ENCODE data around the gene S100A1. TPM values are rescaled to one million over a fixed set of nuclear protein-coding genes. Genes with fewer than 3 reads are reported as not detected.

Gene S100A1
- polyA plus RNA-seq, 1 of the 3 experiments (the other 2 are of a cell fraction): 0.18 TPM

DNA sequence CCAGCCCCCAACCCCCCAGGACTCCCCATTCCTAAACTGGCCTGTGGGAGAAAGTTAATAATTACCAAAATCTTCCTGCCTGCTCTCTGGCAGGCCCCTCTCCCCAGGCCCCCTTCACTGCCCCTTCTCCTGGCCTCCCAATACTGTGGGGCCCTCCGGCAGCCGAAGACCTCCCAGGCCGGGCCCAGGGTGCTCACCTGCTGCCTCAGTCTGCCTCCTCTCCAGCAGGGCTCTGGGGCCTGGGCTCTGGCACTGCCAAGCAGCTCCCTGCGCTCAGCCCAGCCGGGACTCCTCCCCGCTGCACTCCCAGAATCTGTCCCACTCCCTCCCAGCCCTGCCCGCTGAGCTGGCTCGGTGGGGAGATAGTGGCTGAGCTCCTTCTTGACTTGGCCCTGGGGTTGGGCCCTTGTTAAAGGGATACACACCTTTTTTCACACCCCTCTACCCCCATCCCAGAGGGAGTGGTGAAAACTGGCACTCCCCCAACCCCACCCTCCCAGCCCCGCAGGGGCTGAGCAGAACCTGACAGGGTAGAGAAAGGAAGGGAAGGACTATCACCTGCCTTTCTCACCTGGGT, 15.4 kb upstream of the S100A1 start, which contains the start of gene S100A16:
TSS of gene S100A16 (minus strand) at position 383 of the 577 bp plus-strand sequence. CDS start 4,986 bp downstream, outside the sequence.
- TF ChIP-seq MAX (IDR thresholded peaks at IDR 0.05; ENCODE audit: low read depth): no peak
- TF ChIP-seq IRF3 (IDR thresholded peaks at IDR 0.05; ENCODE audit: low read depth, low read length): no peak
- TF ChIP-seq, protein P1, sequence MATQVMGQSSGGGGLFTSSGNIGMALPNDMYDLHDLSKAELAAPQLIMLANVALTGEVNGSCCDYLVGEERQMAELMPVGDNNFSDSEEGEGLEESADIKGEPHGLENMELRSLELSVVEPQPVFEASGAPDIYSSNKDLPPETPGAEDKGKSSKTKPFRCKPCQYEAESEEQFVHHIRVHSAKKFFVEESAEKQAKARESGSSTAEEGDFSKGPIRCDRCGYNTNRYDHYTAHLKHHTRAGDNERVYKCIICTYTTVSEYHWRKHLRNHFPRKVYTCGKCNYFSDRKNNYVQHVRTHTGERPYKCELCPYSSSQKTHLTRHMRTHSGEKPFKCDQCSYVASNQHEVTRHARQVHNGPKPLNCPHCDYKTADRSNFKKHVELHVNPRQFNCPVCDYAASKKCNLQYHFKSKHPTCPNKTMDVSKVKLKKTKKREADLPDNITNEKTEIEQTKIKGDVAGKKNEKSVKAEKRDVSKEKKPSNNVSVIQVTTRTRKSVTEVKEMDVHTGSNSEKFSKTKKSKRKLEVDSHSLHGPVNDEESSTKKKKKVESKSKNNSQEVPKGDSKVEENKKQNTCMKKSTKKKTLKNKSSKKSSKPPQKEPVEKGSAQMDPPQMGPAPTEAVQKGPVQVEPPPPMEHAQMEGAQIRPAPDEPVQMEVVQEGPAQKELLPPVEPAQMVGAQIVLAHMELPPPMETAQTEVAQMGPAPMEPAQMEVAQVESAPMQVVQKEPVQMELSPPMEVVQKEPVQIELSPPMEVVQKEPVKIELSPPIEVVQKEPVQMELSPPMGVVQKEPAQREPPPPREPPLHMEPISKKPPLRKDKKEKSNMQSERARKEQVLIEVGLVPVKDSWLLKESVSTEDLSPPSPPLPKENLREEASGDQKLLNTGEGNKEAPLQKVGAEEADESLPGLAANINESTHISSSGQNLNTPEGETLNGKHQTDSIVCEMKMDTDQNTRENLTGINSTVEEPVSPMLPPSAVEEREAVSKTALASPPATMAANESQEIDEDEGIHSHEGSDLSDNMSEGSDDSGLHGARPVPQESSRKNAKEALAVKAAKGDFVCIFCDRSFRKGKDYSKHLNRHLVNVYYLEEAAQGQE (IDR thresholded peaks at IDR 0.05; ENCODE audit: low read depth, low read length): no peak
- no peak for TF ChIP-seq FOXJ3 (CRISPR knock-in tag; IDR thresholded peaks at IDR 0.05)
- no peak for TF ChIP-seq FOSL2 (IDR thresholded peaks at IDR 0.05; ENCODE audit: borderline replicate concordance, low read depth)
- no peak for TF ChIP-seq MXI1 (IDR thresholded peaks at IDR 0.05; ENCODE audit: low read depth, low read length)
- TF ChIP-seq CHD2 (IDR thresholded peaks at IDR 0.05; ENCODE audit: low read length, partially characterized antibody): no peak
- no peak for TF ChIP-seq GATA2 (CRISPR knock-in tag; IDR thresholded peaks at IDR 0.05)
- no peak for TF ChIP-seq CTCF (IDR thresholded peaks at IDR 0.05)
- no peak for TF ChIP-seq SMC3 (IDR thresholded peaks at IDR 0.05; ENCODE audit: low read depth, low read length)
- TF ChIP-seq RAD21 (IDR thresholded peaks at IDR 0.05; ENCODE audit: low read length): no peak
- no peak for TF ChIP-seq GABPA (IDR thresholded peaks at IDR 0.05; ENCODE audit: low read depth)
- TF ChIP-seq EZH2phosphoT487 (IDR thresholded peaks at IDR 0.05; ENCODE audit: borderline replicate concordance, low read depth): no peak
- peak within 1 kb of the TSS; percentile 49 to 51 for H3K4me3 ChIP-seq (ENCODE audit: low read depth in 2 of 2, low read length in 1 of 2)
- H3K79me2 ChIP-seq (ENCODE audit: insufficient read depth): peaks cover 37% of the 10 kb centered on the region
- H3K9me3 ChIP-seq: no peaks in the 10 kb centered on the region
- no peaks in the 10 kb centered on the region for H3K9me2 ChIP-seq
- no peaks in the 10 kb centered on the region for H4K20me1 ChIP-seq (ENCODE audit: insufficient read depth)
- H3K27ac ChIP-seq (ENCODE audit: low read depth in 2 of 2, low read length in 1 of 2): peak within 1 kb of the TSS in 1 of 2 experiments; percentile 9; a peak in 1 of 4 replicates
- 68% methylated on average over 7 of the region's 9 CpGs for WGBS (ENCODE audit: low lambda C conversion rate)
- ChIA-PET POLR2A (no interaction called here), CTCF (interaction anchor here (2.0 to 6.4 kb wide), 4 partner anchors 10 to 102 kb away, joined by 10 to 62 read pairs (median 11); partner anchors contain the start of genes S100A1 and S100A13)
- H2AFZ ChIP-seq (ENCODE audit: low read depth): no peak within 1 kb of the TSS
- H3K4me2 ChIP-seq: peak within 1 kb of the TSS; percentile 67
- H3K4me1 ChIP-seq (ENCODE audit: control insufficient read depth in 1 of 2, insufficient read depth in 2 of 2, low read depth in 1 of 2, low read length in 1 of 2): peaks cover 15 to 25% of the 10 kb centered on the region in 2 experiments; a peak in 3 of 4 replicates
- no peak for DNase-seq
- H3K27me3 ChIP-seq (ENCODE audit: insufficient read depth): no peaks in the 10 kb centered on the region
- peak within 1 kb of the TSS; percentile 67 for H3K9ac ChIP-seq
- H3K36me3 ChIP-seq (replicated peaks in 1 of 2; ENCODE audit: control insufficient read depth in 1 of 2, insufficient read depth in 2 of 2, low read length in 1 of 2): peaks cover 0 to under 1% of the 10 kb centered on the region in 2 experiments
- peaks cover 9% of the 10 kb centered on the region for H3F3A ChIP-seq (replicated peaks; ENCODE audit: insufficient read depth)
